GM12892 (cell line): Measurements from ENCODE around the gene STX1B.
"Not testable (repeated sequence)": the region's sequence is repeated elsewhere in the genome, so short reads cannot be mapped to it uniquely, and the experiment has no call there.

Experiments
- DNase-seq: peaks from one replicate; pipeline ENCODE4 v3.0.0; 2011; ENCODE audit not compliant: insufficient read length
- FAIRE-seq: peaks from 2 replicates; lab custom pipeline; 2011; peaks lifted over from hg19 to GRCh38; lab: Jason Lieb, UNC
- POLR2A ChIP-seq: IDR thresholded peaks from 2 replicates; pipeline ENCODE4 v1.6.1; 2011; ENCODE audit warnings: low read depth, low read length, control low read depth
- POLR2AphosphoS5 ChIP-seq: IDR thresholded peaks from 2 replicates; pipeline ENCODE4 v1.6.1; 2011; ENCODE audit warnings: low read depth, low read length, control low read depth
- TAF1 ChIP-seq: IDR thresholded peaks from 2 replicates; pipeline ENCODE4 v1.6.1; 2011; ENCODE audit warnings: low read depth, mild to moderate bottlenecking, control low read depth, low read length, borderline replicate concordance

The STX1B gene

GRCh38 chr16:30950516-30951065, 59.8 kb downstream of the STX1B start:
- DNase-seq (no peak), FAIRE-seq (no peak)
- TF ChIP-seq POLR2AphosphoS5 (no peak), POLR2A (no peak), TAF1 (no peak)

DNA sequence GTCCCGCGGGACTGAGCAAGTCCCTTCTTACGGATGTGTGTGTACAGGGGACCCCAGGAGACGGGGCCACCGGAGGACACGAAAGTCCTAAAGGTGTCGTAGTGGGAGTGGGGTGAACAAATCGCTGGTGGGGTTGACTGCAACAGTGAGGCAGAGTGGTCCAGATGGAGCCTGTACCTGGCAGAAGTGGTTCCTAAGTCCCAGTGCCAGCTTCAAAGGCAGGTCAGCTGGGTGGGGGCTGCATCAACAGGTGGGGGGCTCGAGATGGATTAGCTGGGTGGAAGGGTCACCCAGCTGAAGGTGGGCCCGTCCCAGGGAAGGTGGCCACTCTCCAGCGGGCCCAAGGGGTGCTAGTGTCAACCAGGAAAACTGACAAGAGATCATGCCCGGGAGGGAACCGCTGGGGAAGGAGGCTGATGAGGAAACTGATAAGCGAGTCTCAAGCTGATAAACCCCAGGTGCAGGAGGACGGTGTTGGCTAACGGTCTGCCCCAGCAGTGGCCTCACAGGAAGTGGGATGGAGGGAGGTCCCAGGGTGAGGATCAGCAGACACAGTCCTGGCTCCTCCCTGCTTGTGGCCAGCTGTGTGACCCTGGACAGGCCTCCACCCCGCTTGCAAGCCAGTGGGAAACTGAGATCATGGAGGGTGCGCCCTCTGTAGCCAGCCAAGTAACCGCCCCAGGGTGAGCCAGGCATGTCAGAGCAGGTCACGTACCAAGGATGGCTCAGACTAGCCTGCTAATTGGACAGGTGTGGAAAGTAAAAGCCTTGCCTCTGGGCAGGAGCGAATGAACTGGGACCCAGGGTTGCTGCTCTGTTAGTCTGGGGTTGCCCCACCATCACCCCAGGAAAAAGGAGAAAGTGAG, 60.6 kb downstream of the STX1B start:
- FAIRE-seq (peak; percentile 84), DNase-seq (no peak)
- TF ChIP-seq POLR2A (peak; percentile 73; the same call in 1 of the 2 replicates), POLR2AphosphoS5 (peak; percentile 58; the same call in 1 of the 2 replicates), TAF1 (peak; percentile 14; the same call in 1 of the 2 replicates)

DNA sequence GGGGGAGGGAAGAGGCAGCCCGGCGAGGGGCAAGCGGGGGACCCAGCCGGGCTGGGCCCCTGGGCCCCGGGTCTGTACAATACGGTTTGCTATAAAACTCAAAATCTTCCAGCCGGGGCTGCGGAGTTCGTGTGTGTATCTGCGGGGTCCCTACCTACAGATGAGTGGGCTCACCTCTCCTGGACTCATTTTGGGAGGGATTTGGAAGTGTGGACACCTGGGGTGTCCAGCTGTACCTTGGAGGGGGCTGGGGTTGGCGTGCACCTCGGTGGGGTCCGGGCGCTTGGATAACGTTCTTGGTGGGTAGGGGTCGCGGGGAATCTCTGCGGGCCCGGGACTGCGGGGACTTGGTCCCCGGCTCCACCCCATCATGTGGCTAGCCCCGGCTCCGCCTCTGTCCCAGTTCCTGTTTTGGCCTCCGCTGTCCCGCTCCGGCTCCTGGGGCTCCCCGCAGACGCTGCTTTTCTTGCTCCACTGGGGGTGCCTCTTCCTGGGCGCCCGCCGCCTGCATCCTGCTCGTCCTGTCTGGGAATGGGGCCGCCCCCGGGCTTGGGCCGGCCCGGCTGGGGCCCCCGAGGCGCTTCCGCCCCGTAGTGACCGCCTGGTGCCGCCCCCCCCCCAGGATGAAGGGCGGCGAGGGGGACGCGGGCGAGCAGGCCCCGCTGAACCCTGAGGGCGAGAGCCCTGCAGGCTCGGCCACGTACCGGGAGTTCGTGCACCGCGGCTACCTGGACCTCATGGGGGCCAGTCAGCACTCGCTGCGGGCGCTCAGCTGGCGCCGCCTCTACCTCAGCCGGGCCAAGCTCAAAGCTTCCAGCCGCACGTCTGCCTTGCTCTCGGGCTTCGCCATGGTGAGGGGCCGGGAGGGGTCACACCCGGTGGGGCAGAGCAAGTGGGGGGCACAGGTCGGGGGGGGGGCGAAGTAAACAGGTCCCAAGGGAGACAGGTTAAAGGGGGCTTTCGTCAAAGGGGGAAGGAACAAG, 61.5 kb downstream of the STX1B start, which contains the start of gene ORAI3:
ORAI3 (plus strand) TSS at position 402 of the 983 bp plus-strand sequence; CDS start at position 624, 222 bp downstream.
- peak; percentile 83 for DNase-seq
- peak; percentile 30; the same call in 1 of the 2 replicates for TF ChIP-seq POLR2AphosphoS5
- TF ChIP-seq TAF1 = peak; percentile 60; the same call in 1 of the 2 replicates
- peak; percentile 65; the same call in 1 of the 2 replicates for TF ChIP-seq POLR2A
- FAIRE-seq = peak; percentile 81

DNA sequence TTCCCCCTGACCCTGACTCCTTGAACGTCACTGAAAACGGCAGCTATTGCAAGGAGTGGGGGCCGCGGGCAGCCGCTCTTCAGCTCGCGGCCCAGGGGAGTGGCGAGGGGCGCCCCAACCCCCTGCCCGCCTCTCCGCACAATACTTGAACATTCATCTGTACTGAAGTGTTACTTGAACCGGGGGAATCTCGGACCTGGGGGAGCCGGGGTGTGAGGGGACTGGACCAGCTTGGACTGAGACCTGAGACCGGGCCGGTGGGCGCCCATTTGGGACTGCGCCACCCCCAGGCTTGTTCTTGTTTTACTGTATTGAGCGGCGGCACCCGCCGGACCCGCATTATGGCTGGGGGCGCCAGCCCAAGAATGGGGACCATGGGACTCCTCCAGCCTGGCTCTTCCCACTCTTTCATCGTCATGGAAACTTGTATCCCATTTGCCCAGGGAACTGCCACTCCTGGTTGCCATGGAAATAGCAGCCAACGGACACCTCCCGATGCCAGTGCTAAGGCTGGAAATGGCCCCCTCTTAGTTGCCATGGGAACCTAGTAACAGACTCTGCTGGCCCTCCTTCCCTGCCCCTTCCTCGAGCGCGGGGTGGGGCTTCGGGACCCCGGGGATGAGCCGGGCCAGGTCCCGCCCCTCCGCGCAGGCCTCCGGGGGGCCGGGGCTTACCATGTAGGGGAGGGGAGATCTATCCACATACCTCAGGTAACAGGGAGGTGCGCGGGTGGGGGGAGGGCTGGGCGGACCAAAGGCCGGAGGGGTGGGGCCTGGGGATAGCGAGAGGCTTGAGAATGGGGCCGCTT, 62.4 kb downstream of the STX1B start:
- FAIRE-seq (no peak), DNase-seq (no peak)
- TF ChIP-seq POLR2A (no peak), TAF1 (no peak), POLR2AphosphoS5 (no peak)

GRCh38 chr16:30947541-30947858, 62.9 kb downstream of the STX1B start:
- no peak for TF ChIP-seq POLR2A
- TF ChIP-seq POLR2AphosphoS5 = no peak
- TF ChIP-seq TAF1 = no peak
- FAIRE-seq (no peak), DNase-seq (no peak)

DNA sequence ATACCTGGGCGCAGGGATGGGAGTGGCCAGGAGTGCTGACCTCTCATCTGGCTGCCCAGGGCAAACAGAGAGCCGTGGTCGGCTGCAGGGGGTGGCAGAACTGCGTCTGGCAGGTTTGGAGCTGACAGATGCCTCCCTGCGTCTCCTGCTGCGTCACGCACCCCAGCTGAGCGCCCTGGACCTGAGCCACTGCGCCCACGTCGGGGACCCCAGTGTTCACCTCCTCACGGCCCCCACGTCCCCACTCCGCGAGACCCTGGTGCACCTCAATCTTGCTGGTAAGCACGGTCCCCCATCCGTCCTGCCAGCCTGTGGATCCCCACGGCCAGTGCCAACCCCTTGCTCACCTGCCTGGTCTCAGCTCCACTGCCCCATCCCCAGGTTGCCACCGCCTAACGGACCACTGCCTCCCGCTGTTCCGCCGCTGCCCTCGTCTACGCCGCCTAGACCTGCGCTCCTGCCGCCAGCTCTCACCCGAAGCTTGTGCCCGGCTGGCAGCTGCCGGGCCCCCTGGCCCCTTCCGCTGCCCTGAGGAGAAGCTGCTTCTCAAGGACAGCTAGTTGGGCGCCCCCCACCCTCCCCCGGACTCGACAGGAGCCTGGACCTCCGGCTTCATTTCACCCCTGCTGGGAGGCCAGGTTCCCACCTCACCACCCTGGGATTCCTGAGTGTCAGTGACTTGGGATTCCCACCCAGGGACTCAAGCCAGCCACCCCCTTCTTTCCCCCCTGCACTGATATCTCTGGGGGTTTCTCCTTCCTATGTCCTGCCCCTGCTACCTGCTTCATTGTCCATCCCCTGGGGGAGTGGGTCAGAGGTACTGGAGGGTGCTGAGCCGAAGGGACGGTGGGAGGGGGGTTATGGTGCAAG, 63.5 kb downstream of the STX1B start:
- DNase-seq (no peak), FAIRE-seq (no peak)
- TF ChIP-seq POLR2A (no peak), TAF1 (no peak), POLR2AphosphoS5 (no peak)

DNA sequence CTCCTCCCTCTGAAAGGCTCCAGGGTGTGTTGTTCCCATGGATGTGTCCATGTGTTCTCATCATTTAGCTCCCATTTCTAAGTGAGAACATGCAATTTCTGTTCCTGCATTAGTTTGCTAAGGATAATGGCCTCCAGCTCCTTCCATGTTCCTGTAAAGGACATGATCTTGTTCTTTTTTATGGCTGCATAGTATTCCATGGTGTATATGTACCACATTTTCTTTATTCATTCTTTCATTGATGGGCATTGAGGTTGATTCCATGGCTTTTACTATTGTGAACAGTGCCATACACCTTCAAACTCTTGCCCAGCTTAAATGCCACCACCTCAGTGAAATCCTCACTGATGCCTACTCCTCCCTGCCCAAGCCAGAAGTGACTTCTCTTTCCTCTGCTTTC, 66.1 kb downstream of the STX1B start:
- FAIRE-seq (no peak), DNase-seq (no peak)
- TF ChIP-seq POLR2A = no peak
- no peak for TF ChIP-seq TAF1
- no peak for TF ChIP-seq POLR2AphosphoS5

- TF ChIP-seq TAF1 (no peak), POLR2AphosphoS5 (no peak), POLR2A (no peak)
- FAIRE-seq (no peak), DNase-seq (no peak)
Measured at GRCh38 chr16:30942426-30942806, 68.0 kb downstream of the STX1B start.

DNA sequence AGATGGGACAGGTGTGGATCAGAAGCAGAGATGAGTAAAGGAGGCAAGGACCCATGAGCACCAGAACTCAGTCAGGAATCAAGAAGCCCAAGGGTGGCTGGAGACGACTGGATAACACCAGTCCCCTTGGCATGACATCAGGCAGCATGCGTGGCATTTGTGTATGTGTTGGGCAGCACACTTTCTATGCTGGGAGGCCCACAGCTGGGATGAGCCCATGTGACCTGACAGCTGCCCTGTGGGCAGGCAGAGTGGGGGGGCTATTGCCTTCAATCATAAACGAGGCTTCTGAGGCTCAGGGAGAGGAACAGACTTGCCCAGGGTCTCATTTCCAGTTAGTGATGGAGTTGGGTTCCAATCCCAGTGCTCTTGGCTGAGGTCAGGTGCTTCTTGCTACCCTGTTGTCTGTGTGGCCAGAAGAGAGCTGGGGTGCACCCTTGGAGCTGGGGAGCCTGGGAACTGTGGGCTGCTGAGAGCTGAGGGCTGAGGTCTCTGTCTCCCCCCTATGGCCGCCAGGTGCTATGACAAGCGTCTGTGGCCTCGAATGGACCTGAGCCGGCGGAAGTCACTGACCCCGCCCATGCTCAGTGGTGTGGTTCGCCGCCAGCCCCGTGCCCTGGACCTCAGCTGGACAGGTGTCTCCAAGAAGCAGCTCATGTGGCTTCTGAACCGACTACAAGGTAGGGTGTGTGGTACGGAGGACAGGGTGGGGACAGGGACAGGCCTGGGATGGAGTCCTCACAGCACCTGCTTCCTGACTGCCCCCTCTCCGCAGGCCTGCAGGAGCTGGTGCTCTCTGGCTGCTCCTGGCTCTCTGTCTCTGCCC, 68.6 kb downstream of the STX1B start:
- peak; percentile 96 for FAIRE-seq
- peak; percentile 96 for DNase-seq
- TF ChIP-seq POLR2A = no peak
- no peak for TF ChIP-seq POLR2AphosphoS5
- TF ChIP-seq TAF1 = no peak

- not testable (repeated sequence) for DNase-seq, FAIRE-seq
Measured at GRCh38 chr16:30939571-30939970, 70.9 kb downstream of the STX1B start.
